GM12878 (cell line): ENCODE results near the gene MAB21L4.

Source experiments
- REST ChIP-seq: IDR thresholded peaks from 2 replicates; pipeline ENCODE4 v1.6.1; 2012; ENCODE audit warnings: mild to moderate bottlenecking, low read depth, low read length
- ZNF384 ChIP-seq: IDR thresholded peaks from 2 replicates; pipeline ENCODE4 v1.6.1; 2012; ENCODE audit warnings: low read depth, mild to moderate bottlenecking, low read length, improper control_type of control experiment, borderline replicate concordance
- TF ChIP-seq, protein P1 (sequence below), 3 experiments: IDR thresholded peaks in 2 of 3; conservative IDR thresholded peaks in 1 of 3; 2 replicates each; pipeline ENCODE4 v1.5.1; 2011; ENCODE audit warnings: low read depth in 3 of 3, low read length in 3 of 3, mild to moderate bottlenecking in 3 of 3, control low read depth in 2 of 3, moderate library complexity in 2 of 3, inconsistent platforms in 1 of 3, mixed read lengths in 1 of 3; ENCODE audit not compliant: control insufficient read depth in 2 of 3, insufficient read depth in 1 of 3; ENCODE audit errors: extremely low read depth in 1 of 3

DNA sequence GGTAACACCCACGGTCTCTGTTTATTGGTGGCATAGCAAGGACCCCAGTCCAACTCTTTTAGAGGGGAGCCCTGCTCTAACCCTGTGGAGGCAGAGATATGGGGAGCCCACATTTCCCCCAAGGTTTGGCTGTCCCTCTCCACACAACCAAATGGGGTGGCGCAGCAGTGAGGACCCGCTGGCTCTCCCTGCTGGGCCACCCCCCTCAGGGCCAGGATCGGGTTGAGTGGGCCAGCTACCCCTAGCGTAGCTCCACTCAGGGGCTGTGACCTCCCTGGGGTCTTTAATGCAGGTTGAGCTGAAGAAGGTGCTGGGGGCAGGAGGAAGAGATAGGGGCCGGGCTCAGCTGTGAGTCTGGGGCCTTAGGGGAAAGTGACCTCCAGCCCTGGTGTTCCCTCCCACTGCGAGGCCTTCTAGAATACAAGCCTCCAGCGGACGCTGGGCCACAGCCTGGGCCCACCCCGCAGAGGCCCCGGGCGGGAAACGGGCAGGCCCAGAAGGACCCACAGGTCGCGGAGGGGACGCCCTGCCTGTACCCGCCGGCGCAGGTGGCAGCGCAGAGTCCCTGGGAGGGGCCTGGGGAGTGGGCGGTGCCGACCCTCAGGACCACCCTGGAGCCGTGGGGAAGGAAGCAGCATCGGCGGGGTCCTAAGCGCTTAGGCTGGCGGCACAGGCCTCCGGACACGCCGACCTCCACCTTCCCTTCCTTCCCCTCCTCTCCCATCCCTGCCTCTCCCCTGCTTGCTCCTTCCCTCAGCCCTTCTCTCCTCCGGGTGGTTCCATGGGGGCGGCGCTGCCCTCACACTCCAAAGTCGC lies 19.8 kb upstream of the MAB21L4 start:
- TF ChIP-seq, protein P1, sequence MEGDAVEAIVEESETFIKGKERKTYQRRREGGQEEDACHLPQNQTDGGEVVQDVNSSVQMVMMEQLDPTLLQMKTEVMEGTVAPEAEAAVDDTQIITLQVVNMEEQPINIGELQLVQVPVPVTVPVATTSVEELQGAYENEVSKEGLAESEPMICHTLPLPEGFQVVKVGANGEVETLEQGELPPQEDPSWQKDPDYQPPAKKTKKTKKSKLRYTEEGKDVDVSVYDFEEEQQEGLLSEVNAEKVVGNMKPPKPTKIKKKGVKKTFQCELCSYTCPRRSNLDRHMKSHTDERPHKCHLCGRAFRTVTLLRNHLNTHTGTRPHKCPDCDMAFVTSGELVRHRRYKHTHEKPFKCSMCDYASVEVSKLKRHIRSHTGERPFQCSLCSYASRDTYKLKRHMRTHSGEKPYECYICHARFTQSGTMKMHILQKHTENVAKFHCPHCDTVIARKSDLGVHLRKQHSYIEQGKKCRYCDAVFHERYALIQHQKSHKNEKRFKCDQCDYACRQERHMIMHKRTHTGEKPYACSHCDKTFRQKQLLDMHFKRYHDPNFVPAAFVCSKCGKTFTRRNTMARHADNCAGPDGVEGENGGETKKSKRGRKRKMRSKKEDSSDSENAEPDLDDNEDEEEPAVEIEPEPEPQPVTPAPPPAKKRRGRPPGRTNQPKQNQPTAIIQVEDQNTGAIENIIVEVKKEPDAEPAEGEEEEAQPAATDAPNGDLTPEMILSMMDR (IDR thresholded peaks at IDR 0.05 in 2 of 3, conservative IDR thresholded peaks at IDR 0.05 in 1 of 3; ENCODE audit: control insufficient read depth in 2 of 3, extremely low read depth in 1 of 3, insufficient read depth in 1 of 3, low read depth in 3 of 3, low read length in 3 of 3): no peak
- TF ChIP-seq ZNF384 (no peak), REST (no peak)
